Neural cell (in vitro differentiated cells): ENCODE measurements around the gene ZNF804B. TPM values are rescaled to one million over a fixed set of nuclear protein-coding genes. Genes with fewer than 3 reads are reported as not detected.

Experiments used
- H2AFZ ChIP-seq: fragments of 200-600, 300-800 bp; sonication (generic), shearing (Covaris generic); 2 replicates; pipeline ENCODE4 v1.6.0; 2014; ENCODE audit warnings: low read depth, mild to moderate bottlenecking, antibody characterized with exemption, low read length, moderate library complexity
- H3F3A ChIP-seq: fragments of 200-600 bp; shearing (Covaris generic); 2 replicates; pipeline ENCODE4 v1.6.1; 2016; ENCODE audit warnings: mild to moderate bottlenecking, moderate library complexity, mixed read lengths, antibody characterized with exemption, low read length; ENCODE audit not compliant: insufficient read depth, poor library complexity, severe bottlenecking
- H3K27ac ChIP-seq: fragments of 200-600, 300-800 bp; sonication (generic), shearing (Covaris generic); 2 replicates; pipeline ENCODE4 v1.5.1; 2014; ENCODE audit warnings: mild to moderate bottlenecking, low read length, moderate library complexity
- H3K27me3 ChIP-seq: fragments of 300-800, 200-600 bp; sonication (generic), shearing (Covaris generic); 2 replicates; pipeline ENCODE4 v1.6.0; 2014; ENCODE audit warnings: mild to moderate bottlenecking, low read depth, low read length, moderate library complexity; ENCODE audit not compliant: insufficient read depth
- H3K36me3 ChIP-seq: fragments of 300-800, 200-600 bp; sonication (generic), shearing (Covaris generic); 2 replicates; pipeline ENCODE4 v1.5.1; 2014; ENCODE audit warnings: mild to moderate bottlenecking, antibody characterized with exemption, low read length, moderate library complexity; ENCODE audit not compliant: insufficient read depth
- H3K4me2 ChIP-seq: fragments of 300-800, 200-600 bp; sonication (generic), shearing (Covaris generic); 2 replicates; pipeline ENCODE4 v1.6.0; 2014; ENCODE audit warnings: mild to moderate bottlenecking, low read length
- H3K4me3 ChIP-seq: fragments of 300-800, 200-600 bp; sonication (generic), shearing (Covaris generic); 2 replicates; pipeline ENCODE4 v1.5.1; 2014; ENCODE audit warnings: mild to moderate bottlenecking, low read length, moderate library complexity
- H3K79me2 ChIP-seq: fragments of 200-600 bp; shearing (Covaris generic); replicated peaks from 2 replicates; pipeline ENCODE4 v1.6.0; 2014; ENCODE audit warnings: mild to moderate bottlenecking, low read length, moderate library complexity; ENCODE audit not compliant: insufficient read depth
- H3K9ac ChIP-seq: fragments of 300-800, 200-600 bp; sonication (generic), shearing (Covaris generic); 2 replicates; pipeline ENCODE4 v1.6.1; 2016; ENCODE audit warnings: mild to moderate bottlenecking, low read length, mixed read lengths
- H3K9me2 ChIP-seq: fragments of 200-600 bp; shearing (Covaris generic); 2 replicates; pipeline ENCODE4 v1.6.1; 2016; ENCODE audit warnings: mild to moderate bottlenecking, low read length, mixed read lengths; ENCODE audit not compliant: insufficient read depth
- H3K9me3 ChIP-seq: fragments of 200-600, 300-800 bp; sonication (generic), shearing (Covaris generic); 2 replicates; pipeline ENCODE4 v1.6.1; 2016; ENCODE audit warnings: mild to moderate bottlenecking, mixed run types, low read length, moderate library complexity, mixed read lengths
- H4K20me1 ChIP-seq: fragments of 200-600 bp; shearing (Covaris generic); 2 replicates; pipeline ENCODE4 v1.6.1; 2016; ENCODE audit warnings: mild to moderate bottlenecking, mixed run types; ENCODE audit not compliant: insufficient read depth
- EP300 ChIP-seq: fragments of 450-650 bp; conservative IDR thresholded peaks from 2 replicates; pipeline ENCODE4 v1.6.1; 2014; ENCODE audit warnings: antibody characterized with exemption, mild to moderate bottlenecking, moderate library complexity; ENCODE audit not compliant: poor library complexity, severe bottlenecking
- EZH2 ChIP-seq: fragments of 200-600, 300-800 bp; shearing (Covaris generic), sonication (generic); IDR thresholded peaks from 2 replicates; pipeline ENCODE4 v1.6.1; 2014; ENCODE audit warnings: antibody characterized with exemption, low read length, borderline replicate concordance, mild to moderate bottlenecking; ENCODE audit not compliant: insufficient read depth, poor library complexity, severe bottlenecking
- MXI1 ChIP-seq: fragments of 450-650 bp; conservative IDR thresholded peaks from 2 replicates; pipeline ENCODE4 v1.6.1; 2014; ENCODE audit warnings: antibody characterized with exemption, mild to moderate bottlenecking; ENCODE audit not compliant: poor library complexity, severe bottlenecking
- POLR2AphosphoS5 ChIP-seq: IDR thresholded peaks from 2 replicates; pipeline ENCODE4 v1.6.1; 2012
- RAD21 ChIP-seq: fragments of 450-650 bp; conservative IDR thresholded peaks from 2 replicates; pipeline ENCODE4 v1.6.1; 2014; ENCODE audit warnings: antibody characterized with exemption, mild to moderate bottlenecking, moderate library complexity
- REST ChIP-seq: IDR thresholded peaks from 2 replicates; pipeline ENCODE4 v1.6.1; 2012; ENCODE audit warnings: borderline replicate concordance
- SMC3 ChIP-seq: fragments of 450-650 bp; conservative IDR thresholded peaks from 2 replicates; pipeline ENCODE4 v1.6.1; 2014; ENCODE audit warnings: antibody characterized with exemption, mild to moderate bottlenecking, moderate library complexity; ENCODE audit not compliant: poor library complexity
- TAF1 ChIP-seq: IDR thresholded peaks from 2 replicates; pipeline ENCODE4 v1.6.1; 2012; ENCODE audit warnings: low read depth
- polyA plus RNA-seq: library from polyadenylated mRNA; depleted of rRNA; stranded (reverse); fragments of >200 nt; gene quantifications from 2 replicates; pipeline ENCODE4 v1.2.3, GENCODE V29; 2014
- TF ChIP-seq, protein P1 (sequence below): fragments of 450-650 bp; IDR thresholded peaks from 2 replicates; pipeline ENCODE4 v1.5.1; 2014; ENCODE audit warnings: antibody characterized with exemption, mild to moderate bottlenecking, moderate library complexity; ENCODE audit not compliant: poor library complexity, severe bottlenecking

ZNF804B gene
- polyA plus RNA-seq, 1 donor from 2014 or later = 0.37 TPM

DNA sequence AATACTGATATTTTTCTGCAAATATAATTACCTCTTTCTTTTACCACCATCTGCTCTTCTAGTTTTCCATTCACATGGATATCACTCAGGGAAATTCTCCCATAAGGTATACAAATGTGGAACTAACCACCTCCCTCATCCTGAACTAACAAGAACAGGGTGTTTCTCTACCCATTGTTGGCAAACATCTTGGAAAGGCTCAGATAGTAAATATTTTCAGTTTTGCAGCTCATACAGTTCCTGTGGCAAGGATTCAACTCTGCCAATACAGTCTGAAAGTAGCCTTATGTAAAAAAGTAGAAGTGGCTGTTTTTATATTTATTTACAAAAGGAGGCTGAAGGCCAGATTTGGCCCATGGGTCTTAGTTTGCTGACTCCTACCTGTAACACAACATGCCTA is 549.0 kb downstream of the ZNF804B start:
- Histone ChIP-seq H4K20me1 (no peaks in the 10 kb centered on the region), H3K27me3 (no peaks in the 10 kb centered on the region), H3K4me3 (no peak overlapping the region), H3K4me2 (no peak overlapping the region), H2AFZ (no peak overlapping the region), H3K27ac (no peak overlapping the region), H3K9me2 (no peaks in the 10 kb centered on the region), H3K79me2 (no peaks in the 10 kb centered on the region), H3K36me3 (no peaks in the 10 kb centered on the region), H3K9me3 (no peaks in the 10 kb centered on the region), H3F3A (no peaks in the 10 kb centered on the region), H3K9ac (no peak overlapping the region)
- no peak for TF ChIP-seq POLR2AphosphoS5
- no peak for TF ChIP-seq SMC3
- no peak for TF ChIP-seq EP300
- no peak for TF ChIP-seq TAF1
- TF ChIP-seq, protein P1, sequence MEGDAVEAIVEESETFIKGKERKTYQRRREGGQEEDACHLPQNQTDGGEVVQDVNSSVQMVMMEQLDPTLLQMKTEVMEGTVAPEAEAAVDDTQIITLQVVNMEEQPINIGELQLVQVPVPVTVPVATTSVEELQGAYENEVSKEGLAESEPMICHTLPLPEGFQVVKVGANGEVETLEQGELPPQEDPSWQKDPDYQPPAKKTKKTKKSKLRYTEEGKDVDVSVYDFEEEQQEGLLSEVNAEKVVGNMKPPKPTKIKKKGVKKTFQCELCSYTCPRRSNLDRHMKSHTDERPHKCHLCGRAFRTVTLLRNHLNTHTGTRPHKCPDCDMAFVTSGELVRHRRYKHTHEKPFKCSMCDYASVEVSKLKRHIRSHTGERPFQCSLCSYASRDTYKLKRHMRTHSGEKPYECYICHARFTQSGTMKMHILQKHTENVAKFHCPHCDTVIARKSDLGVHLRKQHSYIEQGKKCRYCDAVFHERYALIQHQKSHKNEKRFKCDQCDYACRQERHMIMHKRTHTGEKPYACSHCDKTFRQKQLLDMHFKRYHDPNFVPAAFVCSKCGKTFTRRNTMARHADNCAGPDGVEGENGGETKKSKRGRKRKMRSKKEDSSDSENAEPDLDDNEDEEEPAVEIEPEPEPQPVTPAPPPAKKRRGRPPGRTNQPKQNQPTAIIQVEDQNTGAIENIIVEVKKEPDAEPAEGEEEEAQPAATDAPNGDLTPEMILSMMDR = no peak
- no peak for TF ChIP-seq MXI1
- TF ChIP-seq RAD21 = no peak
- TF ChIP-seq EZH2 = no peak
- no peak for TF ChIP-seq REST

DNA sequence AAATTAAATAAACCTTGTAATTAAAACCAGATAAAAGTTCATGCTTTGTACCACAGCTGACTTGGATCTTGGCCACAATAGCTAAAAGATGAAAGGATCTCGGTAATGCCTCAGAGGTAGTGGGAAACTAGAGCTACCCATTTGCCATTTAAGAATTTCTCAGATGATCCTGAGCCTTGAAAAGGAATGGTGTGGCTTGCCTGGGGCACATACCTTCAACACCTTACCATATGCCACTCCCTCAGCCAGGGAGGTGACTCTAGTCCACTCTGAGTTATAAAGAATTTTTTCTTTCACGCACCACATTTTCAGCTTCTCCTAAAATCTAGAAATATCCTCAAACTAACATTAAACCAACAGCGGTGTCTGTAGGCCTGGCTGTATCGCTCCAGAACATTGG is 552.4 kb downstream of the ZNF804B start:
- H3K4me2 ChIP-seq = no peak overlapping the region

DNA sequence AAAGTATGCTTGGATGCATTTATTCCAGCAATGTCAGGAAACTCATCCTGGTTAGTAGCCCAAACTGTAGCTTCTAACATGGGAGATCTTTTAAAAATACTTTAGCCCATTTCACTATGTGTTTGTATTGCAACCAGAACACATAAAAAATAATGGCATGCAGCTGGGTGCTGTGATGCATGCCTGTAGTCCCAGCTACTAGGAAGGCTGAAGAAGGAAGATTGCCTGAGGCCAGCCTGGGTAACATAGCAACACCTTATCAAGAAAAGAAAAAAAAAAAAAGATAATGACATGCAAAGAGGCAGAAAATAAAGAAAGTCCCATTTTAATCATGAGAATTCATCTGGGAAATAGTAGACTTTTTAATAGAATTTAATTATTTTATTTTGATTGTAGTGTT is 553.1 kb downstream of the ZNF804B start:
- Histone ChIP-seq H4K20me1 (no peaks in the 10 kb centered on the region), H3K9me2 (no peaks in the 10 kb centered on the region), H3F3A (no peaks in the 10 kb centered on the region), H3K27me3 (no peaks in the 10 kb centered on the region), H3K4me2 (no peak overlapping the region), H2AFZ (no peak overlapping the region), H3K27ac (no peak overlapping the region), H3K79me2 (no peaks in the 10 kb centered on the region), H3K9ac (no peak overlapping the region), H3K9me3 (no peaks in the 10 kb centered on the region), H3K36me3 (no peaks in the 10 kb centered on the region), H3K4me3 (no peak overlapping the region)
- TF ChIP-seq EZH2 (no peak), SMC3 (no peak), POLR2AphosphoS5 (no peak), REST (no peak), TAF1 (no peak), EP300 (no peak), RAD21 (no peak), MXI1 (no peak)
- TF ChIP-seq, protein P1 = no peak

More for the DNA sequence above, 552.4 kb downstream of the ZNF804B start:
- Histone ChIP-seq H3F3A (no peaks in the 10 kb centered on the region), H3K9me2 (no peaks in the 10 kb centered on the region), H3K27ac (no peak overlapping the region), H3K27me3 (no peaks in the 10 kb centered on the region), H3K9ac (no peak overlapping the region), H3K4me3 (no peak overlapping the region), H3K36me3 (no peaks in the 10 kb centered on the region), H3K79me2 (no peaks in the 10 kb centered on the region), H3K9me3 (no peaks in the 10 kb centered on the region), H2AFZ (no peak overlapping the region), H4K20me1 (no peaks in the 10 kb centered on the region)
- no peak for TF ChIP-seq EZH2
- TF ChIP-seq EP300 = no peak
